GM20000 (cell line): ENCODE measurements around the gene NDE1.

Experiments used
- DNase-seq: peaks from one replicate; pipeline ENCODE4 v3.0.0; 2012; ENCODE audit warnings: low spot score
- CTCF ChIP-seq: IDR thresholded peaks from 2 replicates; pipeline ENCODE4 v1.5.1; 2012; ENCODE audit warnings: mild to moderate bottlenecking, control low read depth; ENCODE audit errors: extremely low read depth, missing control alignments

NDE1 gene

GRCh38 chr16:15616475-15617165 is 33.4 kb upstream of the NDE1 start:
- no peak for TF ChIP-seq CTCF
- DNase-seq, result no peak

- TF ChIP-seq CTCF, result no peak
- DNase-seq, result no peak
Measured at GRCh38 chr16:15617901-15618300, 32.1 kb upstream of the NDE1 start.

GRCh38 chr16:15618392-15618791 is 31.7 kb upstream of the NDE1 start:
- no peak for DNase-seq

GRCh38 chr16:15620611-15621195 is 29.3 kb upstream of the NDE1 start:
- DNase-seq, result no peak
- no peak for TF ChIP-seq CTCF

More at GRCh38 chr16:15618392-15618791, 31.7 kb upstream of the NDE1 start:
- TF ChIP-seq CTCF, result no peak

- no peak for TF ChIP-seq CTCF
- no peak for DNase-seq
Measured at GRCh38 chr16:15621456-15621855, 28.6 kb upstream of the NDE1 start.

- no peak for DNase-seq
- no peak for TF ChIP-seq CTCF
Measured at GRCh38 chr16:15621889-15622288, 28.2 kb upstream of the NDE1 start.

GRCh38 chr16:15631730-15632409 is 18.2 kb upstream of the NDE1 start:
- no peak for TF ChIP-seq CTCF
- DNase-seq, result no peak
